ENCODE data around the gene CD151.

CD151 gene

DNA sequence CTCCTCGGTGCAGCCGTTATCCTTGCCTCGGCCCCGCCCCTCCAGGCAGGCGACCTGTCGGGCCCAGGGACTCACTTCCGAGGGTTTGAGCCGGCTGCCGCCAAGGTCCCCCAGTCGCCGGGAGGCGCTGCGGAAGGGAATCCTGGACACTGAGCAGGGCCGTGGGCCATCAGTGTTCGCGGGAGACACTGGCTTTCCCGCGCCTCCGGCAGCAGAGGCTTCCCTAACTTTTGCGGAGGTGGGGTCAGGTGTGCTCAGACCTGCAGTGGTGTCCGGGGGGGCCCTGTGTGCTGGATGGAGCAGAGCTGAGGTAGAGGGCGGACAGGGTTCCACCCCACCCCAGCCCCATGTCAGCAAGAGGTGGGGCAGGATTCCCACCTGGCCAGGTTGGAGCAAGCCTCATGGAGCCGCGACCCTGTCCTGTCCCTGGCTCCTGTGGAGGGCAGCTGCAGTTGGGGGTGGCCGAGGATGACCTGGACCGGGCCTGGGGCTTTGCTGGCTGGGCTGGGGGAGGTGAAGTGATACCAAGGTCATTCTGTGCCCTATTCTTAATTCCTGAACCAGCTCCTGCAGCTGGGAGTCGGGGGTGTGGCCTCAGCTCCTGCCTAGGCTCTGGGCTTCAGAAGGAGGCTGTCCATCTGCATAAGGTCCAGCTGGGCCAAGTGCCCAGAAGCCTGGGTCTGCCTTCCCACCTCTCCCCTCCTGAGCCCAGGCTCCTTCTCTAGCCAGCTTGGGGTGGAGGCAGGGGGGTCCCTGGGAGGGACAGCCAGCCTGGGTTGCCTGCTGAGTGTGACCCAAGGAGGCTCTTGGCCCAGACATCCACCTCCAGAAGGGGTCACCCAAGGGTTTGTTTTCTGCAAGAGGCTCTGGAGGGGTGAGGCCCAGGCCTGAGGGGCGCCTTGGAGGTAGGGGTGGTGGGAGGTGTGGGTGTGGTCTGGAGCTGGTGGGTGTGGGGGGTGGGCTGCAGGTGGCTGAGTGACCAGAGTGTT is 18.3 kb downstream of the CD151 start:
- Histone ChIP-seq H3K9me3 (ENCODE audit: control insufficient read depth, low read length) (no peaks in the 10 kb centered on the region), H3K4me1 (ENCODE audit: control insufficient read depth, insufficient read depth, low read length) (peaks cover 49% of the 10 kb centered on the region), H3K36me3 (ENCODE audit: control insufficient read depth, insufficient read depth, low read length) (no peaks in the 10 kb centered on the region), H3K27ac (ENCODE audit: insufficient read depth, low read depth, low read length, poor library complexity, severe bottlenecking) (no peak overlapping the region), H3K4me3 (ENCODE audit: insufficient read depth, low read depth, low read length) (peak overlapping the region; percentile 53), H3K27me3 (ENCODE audit: control insufficient read depth, insufficient read depth, low read length, poor library complexity, severe bottlenecking) (peaks cover 29% of the 10 kb centered on the region)
- 17 to 18% methylated on average over 28 of the region's 28 CpGs for WGBS, 2 experiments

DNA sequence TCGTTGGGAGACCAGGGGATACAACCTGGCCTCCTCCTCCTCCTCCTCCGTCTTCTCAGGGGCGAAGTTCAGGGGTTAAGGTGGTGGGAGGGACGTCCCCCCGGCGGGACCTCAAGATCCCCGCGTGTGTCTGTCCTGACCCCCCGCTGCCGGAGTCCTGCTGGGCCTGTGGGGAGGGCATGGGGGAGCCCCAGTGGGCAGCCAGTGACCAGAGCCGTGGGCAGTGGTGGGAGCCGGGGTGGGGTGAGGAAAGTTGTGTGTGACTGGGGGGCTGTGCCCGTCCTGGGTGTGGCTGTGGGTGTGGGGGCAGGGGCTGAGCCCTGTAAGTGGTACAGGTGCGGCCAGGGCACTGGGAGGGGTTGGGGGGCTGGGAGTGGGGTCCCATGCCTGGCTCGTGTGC is 20.0 kb downstream of the CD151 start:
- Histone ChIP-seq H3K27me3 (ENCODE audit: control insufficient read depth, insufficient read depth, low read length, poor library complexity, severe bottlenecking) (peaks cover 29% of the 10 kb centered on the region), H3K9me3 (ENCODE audit: control insufficient read depth, low read length) (no peaks in the 10 kb centered on the region), H3K4me1 (ENCODE audit: control insufficient read depth, insufficient read depth, low read length) (peaks cover 57% of the 10 kb centered on the region), H3K4me3 (ENCODE audit: insufficient read depth, low read depth, low read length) (no peak overlapping the region), H3K36me3 (ENCODE audit: control insufficient read depth, insufficient read depth, low read length) (no peaks in the 10 kb centered on the region), H3K27ac (ENCODE audit: insufficient read depth, low read depth, low read length, poor library complexity, severe bottlenecking) (no peak overlapping the region)
- WGBS, 2 experiments: 82 to 86% methylated on average over 15 of the region's 15 CpGs

- 92 to 93% methylated on average over 27 of the region's 27 CpGs for WGBS, 2 experiments
- Histone ChIP-seq H3K27ac (ENCODE audit: insufficient read depth, low read depth, low read length, poor library complexity, severe bottlenecking) (no peak overlapping the region), H3K4me1 (ENCODE audit: control insufficient read depth, insufficient read depth, low read length) (peaks cover 52% of the 10 kb centered on the region), H3K36me3 (ENCODE audit: control insufficient read depth, insufficient read depth, low read length) (no peaks in the 10 kb centered on the region), H3K4me3 (ENCODE audit: insufficient read depth, low read depth, low read length) (no peak overlapping the region), H3K27me3 (ENCODE audit: control insufficient read depth, insufficient read depth, low read length, poor library complexity, severe bottlenecking) (peaks cover 23% of the 10 kb centered on the region), H3K9me3 (ENCODE audit: control insufficient read depth, low read length) (no peaks in the 10 kb centered on the region)
These were observed 21.1 kb downstream of the CD151 start for GRCh38 chr11:853682-854448.

- 54 to 59% methylated on average over 20 of the region's 20 CpGs for WGBS, 2 experiments
These were observed 22.0 kb downstream of the CD151 start for GRCh38 chr11:854601-855329.

DNA sequence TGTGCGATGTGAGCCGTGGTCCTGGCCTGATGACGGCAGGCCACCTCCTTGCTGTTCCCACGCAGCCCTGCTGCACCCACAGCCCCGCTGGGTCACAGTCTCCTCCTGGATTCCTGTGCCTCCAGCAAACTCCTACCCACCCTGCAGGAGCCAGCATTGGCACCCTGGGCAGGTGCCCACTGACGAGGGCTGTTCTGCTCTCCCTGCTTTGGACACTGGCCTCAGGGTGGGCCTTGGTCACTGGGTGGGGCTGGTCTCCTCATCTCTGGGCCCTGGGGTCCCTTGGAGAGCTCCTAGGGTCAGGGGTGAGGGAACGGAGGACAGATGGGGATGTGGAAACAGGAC is 22.6 kb downstream of the CD151 start:
- Histone ChIP-seq H3K4me1 (ENCODE audit: control insufficient read depth, insufficient read depth, low read length) (peaks cover 52% of the 10 kb centered on the region), H3K36me3 (ENCODE audit: control insufficient read depth, insufficient read depth, low read length) (no peaks in the 10 kb centered on the region), H3K27ac (ENCODE audit: insufficient read depth, low read depth, low read length, poor library complexity, severe bottlenecking) (no peak overlapping the region), H3K9me3 (ENCODE audit: control insufficient read depth, low read length) (no peaks in the 10 kb centered on the region), H3K4me3 (ENCODE audit: insufficient read depth, low read depth, low read length) (no peak overlapping the region), H3K27me3 (ENCODE audit: control insufficient read depth, insufficient read depth, low read length, poor library complexity, severe bottlenecking) (peaks cover 11% of the 10 kb centered on the region)
- 83 to 89% methylated on average over 7 of the region's 7 CpGs for WGBS, 2 experiments

More at GRCh38 chr11:854601-855329, 22.0 kb downstream of the CD151 start:
- Histone ChIP-seq H3K9me3 (ENCODE audit: control insufficient read depth, low read length) (no peaks in the 10 kb centered on the region), H3K27ac (ENCODE audit: insufficient read depth, low read depth, low read length, poor library complexity, severe bottlenecking) (peak overlapping the region; percentile 50), H3K27me3 (ENCODE audit: control insufficient read depth, insufficient read depth, low read length, poor library complexity, severe bottlenecking) (peaks cover 16% of the 10 kb centered on the region), H3K36me3 (ENCODE audit: control insufficient read depth, insufficient read depth, low read length) (no peaks in the 10 kb centered on the region), H3K4me3 (ENCODE audit: insufficient read depth, low read depth, low read length) (no peak overlapping the region), H3K4me1 (ENCODE audit: control insufficient read depth, insufficient read depth, low read length) (peaks cover 50% of the 10 kb centered on the region)

GRCh38 chr11:855796-856195 is 23.0 kb downstream of the CD151 start:
- H3K27ac ChIP-seq (ENCODE audit: insufficient read depth, low read depth, low read length, poor library complexity, severe bottlenecking): no peak overlapping the region

GRCh38 chr11:856397-856796 is 23.6 kb downstream of the CD151 start:
- WGBS, 2 experiments: 76 to 83% methylated on average over 7 to 8 of the region's 8 CpGs
- no peak overlapping the region for H3K27ac ChIP-seq (ENCODE audit: insufficient read depth, low read depth, low read length, poor library complexity, severe bottlenecking)

More at GRCh38 chr11:855796-856195, 23.0 kb downstream of the CD151 start:
- Histone ChIP-seq H3K4me3 (ENCODE audit: insufficient read depth, low read depth, low read length) (no peak overlapping the region), H3K4me1 (ENCODE audit: control insufficient read depth, insufficient read depth, low read length) (peaks cover 52% of the 10 kb centered on the region), H3K27me3 (ENCODE audit: control insufficient read depth, insufficient read depth, low read length, poor library complexity, severe bottlenecking) (peaks cover 6% of the 10 kb centered on the region), H3K36me3 (ENCODE audit: control insufficient read depth, insufficient read depth, low read length) (no peaks in the 10 kb centered on the region), H3K9me3 (ENCODE audit: control insufficient read depth, low read length) (no peaks in the 10 kb centered on the region)
- 93 to 94% methylated on average over 12 of the region's 12 CpGs for whole genome bisulfite sequencing, 2 experiments

GRCh38 chr11:858053-858761 is 25.5 kb downstream of the CD151 start:
- Histone ChIP-seq H3K27ac (ENCODE audit: insufficient read depth, low read depth, low read length, poor library complexity, severe bottlenecking) (no peak overlapping the region), H3K9me3 (ENCODE audit: control insufficient read depth, low read length) (no peaks in the 10 kb centered on the region), H3K4me1 (ENCODE audit: control insufficient read depth, insufficient read depth, low read length) (peaks cover 56% of the 10 kb centered on the region), H3K4me3 (ENCODE audit: insufficient read depth, low read depth, low read length) (no peak overlapping the region), H3K27me3 (ENCODE audit: control insufficient read depth, insufficient read depth, low read length, poor library complexity, severe bottlenecking) (no peaks in the 10 kb centered on the region), H3K36me3 (ENCODE audit: control insufficient read depth, insufficient read depth, low read length) (no peaks in the 10 kb centered on the region)
- 90 to 91% methylated on average over 27 of the region's 27 CpGs for WGBS, 2 experiments

More at GRCh38 chr11:856397-856796, 23.6 kb downstream of the CD151 start:
- Histone ChIP-seq H3K4me3 (ENCODE audit: insufficient read depth, low read depth, low read length) (no peak overlapping the region), H3K9me3 (ENCODE audit: control insufficient read depth, low read length) (no peaks in the 10 kb centered on the region), H3K4me1 (ENCODE audit: control insufficient read depth, insufficient read depth, low read length) (peaks cover 48% of the 10 kb centered on the region), H3K27me3 (ENCODE audit: control insufficient read depth, insufficient read depth, low read length, poor library complexity, severe bottlenecking) (no peaks in the 10 kb centered on the region), H3K36me3 (ENCODE audit: control insufficient read depth, insufficient read depth, low read length) (no peaks in the 10 kb centered on the region)

- Histone ChIP-seq H3K27me3 (ENCODE audit: control insufficient read depth, insufficient read depth, low read length, poor library complexity, severe bottlenecking) (no peaks in the 10 kb centered on the region), H3K4me3 (ENCODE audit: insufficient read depth, low read depth, low read length) (no peak overlapping the region), H3K36me3 (ENCODE audit: control insufficient read depth, insufficient read depth, low read length) (no peaks in the 10 kb centered on the region), H3K9me3 (ENCODE audit: control insufficient read depth, low read length) (no peaks in the 10 kb centered on the region), H3K27ac (ENCODE audit: insufficient read depth, low read depth, low read length, poor library complexity, severe bottlenecking) (no peak overlapping the region), H3K4me1 (ENCODE audit: control insufficient read depth, insufficient read depth, low read length) (peaks cover 57% of the 10 kb centered on the region)
- WGBS, 2 experiments: 95 to 96% methylated on average over 37 of the region's 37 CpGs
These were observed 26.1 kb downstream of the CD151 start for GRCh38 chr11:858762-859339.
